HG03039 (cell line): ENCODE measurements around the gene SARDH.

ENCODE experiments used
- ATAC-seq: cut with Tn5 transposase; IDR thresholded peaks from one replicate; pipeline ENCODE4 v1.9.1; 2021; ENCODE audit warnings: mild to moderate bottlenecking, moderate library complexity; ENCODE audit not compliant: unreplicated experiment

The SARDH gene

GRCh38 chr9:133674091-133674490 lies 64.1 kb downstream of the SARDH start:
- ATAC-seq, result no peak

DNA sequence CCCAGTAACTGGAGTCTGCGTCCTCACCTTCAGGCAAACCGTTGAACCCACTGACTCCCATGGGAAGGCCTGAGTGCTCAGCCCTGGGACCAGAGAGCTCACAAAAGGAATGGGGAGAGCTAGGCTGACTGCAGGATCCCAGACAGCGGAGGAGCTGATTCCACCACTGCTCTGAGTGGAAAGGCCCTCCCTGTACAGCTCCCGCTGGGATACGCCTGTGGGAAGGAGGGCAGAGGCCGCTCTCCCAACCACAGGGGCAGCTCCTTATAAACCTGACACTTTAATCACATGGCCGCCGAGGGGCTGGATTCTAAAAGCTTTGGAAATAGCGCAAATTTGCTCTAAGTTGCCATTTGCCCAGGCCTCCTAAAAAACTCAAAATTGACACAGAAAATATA lies 64.9 kb downstream of the SARDH start:
- ATAC-seq, result no peak

DNA sequence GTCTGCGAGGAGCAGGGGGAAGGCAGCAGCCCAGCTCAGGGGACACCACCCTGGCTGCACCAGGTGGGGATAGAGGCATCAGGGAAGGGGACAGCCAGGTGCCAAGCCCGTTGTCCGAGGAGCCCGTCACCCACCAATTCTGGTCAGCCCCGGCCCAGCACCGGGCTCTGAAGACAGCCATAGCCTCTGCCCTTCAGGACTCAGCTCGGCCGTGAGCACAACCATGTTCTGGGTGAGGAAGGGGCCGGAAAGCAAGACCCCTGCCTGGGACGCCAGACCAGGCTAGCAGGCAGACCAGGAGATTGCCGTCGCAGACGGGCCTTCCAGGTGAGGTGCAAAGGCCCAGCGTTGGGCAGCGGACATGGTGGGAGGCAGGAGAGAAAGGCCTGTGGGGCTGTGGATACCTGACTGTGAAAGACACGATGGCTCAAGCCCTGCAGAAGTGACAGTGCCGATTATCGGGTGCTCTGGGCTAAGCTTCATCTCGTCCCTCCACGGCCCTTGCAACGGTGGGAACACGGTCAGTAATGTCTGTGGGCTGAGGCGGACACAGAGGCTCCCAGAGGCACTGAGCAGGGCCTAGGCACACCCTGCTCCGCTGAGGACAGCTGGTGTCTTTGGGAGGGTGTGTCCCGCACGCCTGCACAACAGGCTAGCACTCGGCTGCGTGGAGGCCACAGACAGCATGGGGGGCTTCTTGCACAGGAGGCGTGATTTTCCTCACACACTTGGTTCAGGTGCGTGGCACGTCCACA lies 65.5 kb downstream of the SARDH start:
- ATAC-seq, result no peak

DNA sequence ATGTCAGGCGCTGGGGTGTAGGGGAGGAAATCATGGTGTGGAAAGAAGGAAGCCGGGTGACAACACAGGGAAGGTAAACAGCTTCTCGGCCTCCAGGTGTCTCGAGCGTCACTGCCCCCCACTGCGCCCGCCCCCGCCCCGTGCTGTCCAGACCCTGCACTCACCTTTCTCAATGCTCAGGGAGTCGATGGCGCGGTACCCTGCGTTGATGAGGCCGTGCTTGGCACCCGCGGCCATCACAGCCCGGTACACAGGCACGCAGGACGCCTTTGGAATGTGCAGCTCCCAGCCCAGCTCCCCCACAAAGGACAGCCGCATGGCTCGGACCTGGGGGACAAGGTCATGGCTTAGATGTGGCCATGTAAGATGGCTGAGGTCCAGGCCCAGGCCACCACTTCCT lies 66.8 kb downstream of the SARDH start:
- ATAC-seq, result no peak

GRCh38 chr9:133670466-133670865 lies 67.7 kb downstream of the SARDH start:
- ATAC-seq, result no peak

GRCh38 chr9:133669182-133669801 lies 68.9 kb downstream of the SARDH start:
- ATAC-seq, result no peak

DNA sequence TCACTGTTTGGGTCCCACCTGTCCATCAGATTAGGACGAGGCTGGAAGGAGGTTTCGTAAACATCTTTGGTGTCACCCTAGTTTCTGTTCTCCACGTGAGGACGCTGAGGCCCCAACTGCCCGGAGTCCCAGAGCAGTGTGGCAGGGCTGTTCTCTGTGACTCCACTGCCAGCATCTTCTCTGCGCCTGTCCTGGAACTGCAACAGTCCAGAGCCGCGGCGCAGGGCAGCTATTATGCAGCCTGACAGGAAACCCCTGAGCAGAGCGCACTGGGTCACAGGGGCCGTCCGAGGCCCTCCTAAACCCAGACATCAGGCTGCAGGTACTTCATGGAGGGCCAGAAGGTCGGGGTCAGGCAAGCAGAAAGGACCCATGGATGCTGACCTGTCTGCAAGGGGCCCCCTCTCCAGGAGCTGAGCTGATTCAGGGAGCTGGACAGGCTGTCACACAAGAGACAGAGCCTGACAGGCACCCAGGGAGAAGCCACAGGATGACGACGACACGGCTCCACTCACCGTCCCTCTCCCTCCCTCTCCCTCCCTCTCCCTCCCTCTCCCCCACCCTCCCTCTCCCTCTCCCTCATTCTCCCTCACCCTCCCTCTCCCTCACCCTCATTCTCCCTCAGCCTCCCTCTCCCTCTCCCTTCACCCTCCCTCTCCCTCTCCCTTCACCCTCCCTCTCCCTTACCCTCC lies 70.2 kb downstream of the SARDH start:
- no peak for ATAC-seq

DNA sequence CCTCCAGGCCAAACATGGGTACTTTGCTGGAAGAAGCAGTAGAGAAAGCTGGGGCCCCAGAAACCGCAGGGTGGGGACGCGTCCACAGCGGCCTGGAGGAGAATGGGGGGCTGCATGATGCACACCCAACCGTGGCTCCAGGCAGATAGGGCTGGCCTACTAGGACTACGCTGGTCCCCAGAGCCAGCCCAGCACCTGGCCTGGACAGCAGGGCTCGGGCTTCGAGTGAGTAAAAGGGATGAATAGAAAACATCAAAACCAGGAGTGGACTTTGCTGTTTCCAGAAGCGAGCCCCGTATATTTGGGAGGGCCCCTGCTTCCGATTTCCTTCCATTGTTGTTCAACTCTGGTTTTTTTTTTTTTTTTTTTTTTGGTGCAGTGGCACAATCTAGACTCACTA lies 71.3 kb downstream of the SARDH start:
- no peak for ATAC-seq

GRCh38 chr9:133666387-133666786 lies 71.8 kb downstream of the SARDH start:
- ATAC-seq, result no peak

GRCh38 chr9:133665535-133665934 lies 72.6 kb downstream of the SARDH start:
- no peak for ATAC-seq

- ATAC-seq, result no peak
Observed at GRCh38 chr9:133665096-133665495, 73.1 kb downstream of the SARDH start.

DNA sequence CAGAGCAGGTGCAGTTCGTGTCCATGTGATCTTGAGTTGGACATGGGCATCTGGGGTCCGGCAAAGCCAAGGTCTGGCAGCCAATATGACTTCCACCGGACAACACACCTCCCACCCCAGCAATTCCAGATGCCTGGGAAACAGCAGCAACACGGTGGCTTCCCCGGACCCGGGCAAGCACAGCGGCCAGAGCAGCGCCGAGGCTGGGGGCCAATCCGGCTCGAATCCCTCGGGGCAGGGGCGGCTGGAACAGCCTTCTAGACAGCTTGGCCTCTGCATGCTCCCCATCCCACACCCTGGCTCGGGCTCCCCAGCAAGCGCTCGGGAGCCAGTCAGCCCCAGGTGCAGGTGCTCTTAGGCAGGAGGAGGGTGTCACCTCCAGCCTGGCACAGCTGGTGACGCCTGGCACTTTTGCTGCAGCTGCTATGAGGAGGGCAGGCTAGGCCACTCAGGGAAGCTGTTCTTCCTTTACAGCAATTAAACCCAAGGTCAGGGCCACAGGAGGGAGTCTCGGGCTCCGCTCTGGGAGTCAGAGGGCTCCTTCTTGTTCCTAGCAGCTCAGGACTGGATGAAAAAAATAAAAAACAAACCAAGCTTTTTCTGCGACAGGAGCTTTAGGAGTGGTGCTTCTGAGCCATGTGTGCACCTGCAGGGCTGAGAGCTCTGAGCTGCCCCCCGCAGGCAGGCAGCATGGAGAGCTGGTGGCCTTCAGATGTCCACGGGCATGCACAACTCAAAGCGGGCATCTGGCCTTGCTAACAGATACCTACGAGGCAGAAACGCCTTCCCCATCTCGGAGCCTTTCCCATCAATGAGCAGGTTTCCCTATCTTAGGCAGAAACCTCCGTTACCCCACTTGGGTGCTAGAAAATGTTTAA lies 73.7 kb downstream of the SARDH start:
- ATAC-seq, result no peak

GRCh38 chr9:133661846-133662540 lies 76.2 kb downstream of the SARDH start:
- no peak for ATAC-seq

DNA sequence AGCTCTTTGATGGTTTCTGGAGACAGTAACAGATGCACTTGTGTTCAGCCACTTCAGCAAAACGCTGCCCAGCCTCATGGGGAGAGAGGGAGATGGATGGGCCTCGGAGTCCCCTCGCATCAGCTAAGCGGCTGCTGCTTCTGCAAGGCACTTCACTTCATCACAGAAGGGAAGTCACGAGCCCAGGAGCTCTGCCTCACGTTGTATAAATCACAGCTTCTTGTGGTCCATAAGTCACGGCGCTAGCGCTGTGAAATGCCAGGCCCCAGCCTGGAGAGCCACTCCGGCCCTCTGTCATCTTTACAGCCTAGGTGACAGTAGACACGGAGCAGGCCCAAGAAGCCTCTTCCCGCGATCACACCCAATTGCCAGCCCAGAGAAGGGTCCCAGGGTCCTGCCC lies 78.6 kb downstream of the SARDH start:
- ATAC-seq, result no peak

- no peak for ATAC-seq
Observed at GRCh38 chr9:133658442-133659431, 79.4 kb downstream of the SARDH start.

DNA sequence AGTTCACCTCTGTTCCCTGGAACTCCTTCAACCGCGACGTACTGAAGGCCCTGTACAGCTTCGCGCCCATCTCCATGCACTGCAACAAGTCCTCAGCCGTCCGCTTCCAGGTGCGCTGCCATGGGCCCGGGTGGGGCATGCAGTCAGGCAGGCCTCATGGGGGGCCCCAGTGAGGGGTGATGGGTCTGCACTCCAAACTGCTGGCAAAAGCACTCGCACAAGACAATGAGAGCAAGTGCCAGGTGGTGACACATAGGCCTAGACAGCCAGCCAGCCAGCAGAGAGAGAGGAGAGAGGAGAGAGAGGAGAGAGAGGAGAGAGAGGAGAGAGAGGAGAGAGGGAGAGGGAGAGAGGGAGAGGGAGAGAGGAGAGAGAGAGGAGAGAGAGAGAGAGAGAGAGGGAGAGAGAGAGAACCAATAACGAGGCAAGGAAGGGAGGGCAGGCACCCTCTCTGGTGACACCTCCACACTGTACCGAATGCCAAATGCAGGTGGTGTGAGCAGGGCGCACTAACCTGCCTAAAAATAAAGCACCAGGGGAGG lies 81.0 kb downstream of the SARDH start:
- no peak for ATAC-seq

DNA sequence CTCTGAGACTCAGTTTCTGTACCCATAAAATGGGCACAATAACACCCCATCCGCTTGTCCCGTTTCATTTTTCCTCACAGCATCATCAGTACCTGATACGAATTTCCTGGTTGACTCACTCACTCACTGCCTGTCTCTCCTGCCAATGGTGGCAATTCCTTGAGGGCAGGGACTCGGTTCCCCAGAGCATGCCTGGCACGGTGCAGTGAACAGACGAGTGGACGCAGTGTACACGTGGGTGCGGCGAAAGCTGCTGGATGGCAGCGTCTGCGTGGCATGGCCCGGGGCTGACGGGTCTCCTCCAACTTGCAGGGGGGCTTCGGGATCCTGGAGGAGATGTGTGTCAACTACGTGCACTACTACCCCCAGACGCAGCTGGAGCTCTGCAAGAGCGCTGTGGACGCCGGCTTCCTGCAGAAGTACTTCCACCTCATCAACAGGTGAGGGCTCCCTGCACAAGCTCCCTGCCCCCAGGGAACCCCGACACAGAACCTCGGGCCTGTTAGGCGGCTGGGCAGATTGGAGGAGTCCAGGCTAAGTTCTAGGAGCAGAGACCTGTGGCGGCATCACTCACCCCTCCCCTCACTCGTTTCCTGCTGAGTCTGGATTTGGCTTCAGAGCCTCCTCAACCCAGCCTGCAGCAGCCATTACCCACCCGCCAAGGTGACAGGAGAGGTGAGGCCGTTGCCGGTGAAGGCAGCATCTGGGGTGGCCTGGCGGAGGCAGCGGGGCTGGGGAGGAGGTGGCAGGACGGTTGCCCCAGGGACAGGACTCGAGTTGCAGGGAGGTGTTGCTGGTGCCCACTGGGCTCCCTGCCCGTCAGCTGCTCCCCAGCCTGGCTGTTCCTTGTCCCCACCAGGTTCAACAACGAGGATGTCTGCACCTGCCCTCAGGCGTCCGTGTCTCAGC lies 81.7 kb downstream of the SARDH start:
- ATAC-seq, result no peak

DNA sequence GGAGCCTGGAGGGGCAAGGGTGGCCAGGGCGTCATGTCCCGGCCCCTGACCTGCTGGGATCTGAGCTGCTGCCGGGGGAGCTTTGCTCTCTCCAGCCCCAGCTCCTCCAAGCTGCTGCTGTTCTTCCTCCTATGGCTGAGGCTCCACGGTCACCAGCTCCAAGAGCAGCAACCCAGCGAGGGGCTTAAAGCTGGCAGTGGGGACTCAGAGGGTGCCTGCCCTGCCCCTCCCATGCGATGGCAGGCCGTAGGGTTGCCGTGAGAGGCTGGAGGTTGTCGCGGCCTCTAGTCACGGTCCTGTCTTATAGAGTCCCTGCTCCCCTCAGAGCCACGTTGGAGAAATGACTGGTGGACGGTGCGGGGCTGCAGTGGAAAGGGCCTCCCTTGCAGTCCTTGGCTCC lies 82.5 kb downstream of the SARDH start:
- ATAC-seq, result no peak
